ENCODE results near the gene IL31. TPM values are rescaled to one million over a fixed set of nuclear protein-coding genes. Genes with fewer than 3 reads are reported as not detected.

The IL31 gene
- total and polyA plus RNA-seq, 8 donors, result not detected

- DNase-seq, result no peak
- H3K27ac ChIP-seq, result no peak overlapping the region
- TF ChIP-seq POLR2A (IDR thresholded peaks at IDR 0.05), result no peak
- no peak for TF ChIP-seq POLR2AphosphoS5 (IDR thresholded peaks at IDR 0.05)
- no peak for TF ChIP-seq CTCF (IDR thresholded peaks at IDR 0.05)
- no peak for TF ChIP-seq EP300 (IDR thresholded peaks at IDR 0.05)
- H3K9me3 ChIP-seq, result no peaks in the 10 kb centered on the region
- H3K36me3 ChIP-seq, result peaks cover 0 to under 1% (median 0%) of the 10 kb centered on the region in 4 donors
- no peak overlapping the region for H3K4me3 ChIP-seq
- WGBS, 5 donors, result 84 to 98% (median 94%) methylated on average over 4 to 5 of the region's 5 CpGs
- intact Hi-C loops (cut with DNase I; ENCODE audit: low total_unique reads), result no loop called here
- H3K27me3 ChIP-seq, result peaks cover 5 to 88% (median 49%) of the 10 kb centered on the region in 3 donors
- peaks cover 19 to 29% (median 24%) of the 10 kb centered on the region in 4 donors for H3K4me1 ChIP-seq
These were observed 27.4 kb upstream of the IL31 start for GRCh38 chr12:122201381-122201780.

GRCh38 chr12:122200541-122201175 lies 26.6 kb upstream of the IL31 start:
- no peaks in the 10 kb centered on the region for H3K9me3 ChIP-seq
- WGBS, 5 donors, result 35 to 50% (median 46%) methylated on average over 17 to 24 of the region's 24 CpGs
- TF ChIP-seq POLR2A (IDR thresholded peaks at IDR 0.05) (no peak), CTCF (IDR thresholded peaks at IDR 0.05) (no peak)
- intact Hi-C loops (cut with DNase I; ENCODE audit: low total_unique reads), result no loop called here
- peaks cover 19 to 28% (median 24%) of the 10 kb centered on the region in 4 donors for H3K4me1 ChIP-seq
- peak in 1 of 2 donors; percentile 23 for DNase-seq
- H3K36me3 ChIP-seq, result no peaks in the 10 kb centered on the region
- H3K4me3 ChIP-seq, result no peak overlapping the region
- peaks cover 5 to 89% (median 49%) of the 10 kb centered on the region in 3 donors for H3K27me3 ChIP-seq
- no peak overlapping the region for H3K27ac ChIP-seq

GRCh38 chr12:122199484-122200355 lies 25.7 kb upstream of the IL31 start:
- intact Hi-C loops (cut with DNase I; ENCODE audit: low total_unique reads), result no loop called here
- Histone ChIP-seq H3K27ac (no peak overlapping the region), H3K4me1 (peaks cover 19 to 21% (median 20%) of the 10 kb centered on the region in 4 donors), H3K27me3 (peaks cover 5 to 79% (median 45%) of the 10 kb centered on the region in 3 donors), H3K36me3 (no peaks in the 10 kb centered on the region), H3K9me3 (peaks cover 0 to 6% (median 0%) of the 10 kb centered on the region in 4 donors), H3K4me3 (no peak overlapping the region)
- WGBS, 5 donors, result 83 to 91% (median 89%) methylated on average over 26 to 29 of the region's 29 CpGs
- TF ChIP-seq POLR2A (IDR thresholded peaks at IDR 0.05) (no peak), CTCF (IDR thresholded peaks at IDR 0.05) (no peak), EP300 (IDR thresholded peaks at IDR 0.05) (no peak), POLR2AphosphoS5 (IDR thresholded peaks at IDR 0.05) (no peak)
- DNase-seq, result no peak

- Histone ChIP-seq H3K9me3 (peaks cover 0 to 6% (median 0%) of the 10 kb centered on the region in 4 donors), H3K27me3 (peaks cover 5 to 58% (median 25%) of the 10 kb centered on the region in 3 donors), H3K27ac (no peak overlapping the region), H3K4me3 (no peak overlapping the region), H3K4me1 (peaks cover 0 to under 1% (median 0%) of the 10 kb centered on the region in 4 donors), H3K36me3 (no peaks in the 10 kb centered on the region)
- TF ChIP-seq POLR2AphosphoS5 (IDR thresholded peaks at IDR 0.05) (no peak), CTCF (IDR thresholded peaks at IDR 0.05) (no peak), EP300 (IDR thresholded peaks at IDR 0.05) (no peak), POLR2A (IDR thresholded peaks at IDR 0.05) (no peak)
- intact Hi-C loops (cut with DNase I; ENCODE audit: low total_unique reads), result no loop called here
- DNase-seq, result no peak
- 62 to 85% (median 65%) methylated on average over 1 of the region's 1 CpG for WGBS, 5 donors
These were observed 23.6 kb upstream of the IL31 start for GRCh38 chr12:122197612-122197966.

Data from stomach (tissue), 9 donors.